Measurements from ENCODE around the gene FASTKD3.

The FASTKD3 gene

GRCh38 chr5:7813576-7813975 is 55.3 kb downstream of the FASTKD3 start:
- peaks cover 0 to 7% (median 0%) of the 10 kb centered on the region in 4 donors for H3K4me1 ChIP-seq
- intact Hi-C loops (cut with DNase I; ENCODE audit: low total_unique reads): no loop called here
- no peak for TF ChIP-seq CTCF (IDR thresholded peaks at IDR 0.05)
- no peaks in the 10 kb centered on the region for H3K9me3 ChIP-seq
- H3K36me3 ChIP-seq: no peaks in the 10 kb centered on the region
- no peak overlapping the region for H3K27ac ChIP-seq
- no peak for DNase-seq
- H3K27me3 ChIP-seq: no peaks in the 10 kb centered on the region
- H3K4me3 ChIP-seq: no peak overlapping the region

- no peak for TF ChIP-seq CTCF (IDR thresholded peaks at IDR 0.05)
- intact Hi-C loops (cut with DNase I; ENCODE audit: low total_unique reads): no loop called here
Observed at GRCh38 chr5:7813007-7813406, 55.8 kb downstream of the FASTKD3 start.

GRCh38 chr5:7811715-7812114 is 57.1 kb downstream of the FASTKD3 start:
- Histone ChIP-seq H3K27ac (no peak overlapping the region), H3K9me3 (no peaks in the 10 kb centered on the region), H3K36me3 (no peaks in the 10 kb centered on the region), H3K27me3 (no peaks in the 10 kb centered on the region), H3K4me1 (peaks cover 0 to 7% (median 0%) of the 10 kb centered on the region in 4 donors), H3K4me3 (no peak overlapping the region)
- no peak for DNase-seq
- TF ChIP-seq CTCF (IDR thresholded peaks at IDR 0.05): no peak
- intact Hi-C loops (cut with DNase I; ENCODE audit: low total_unique reads): no loop called here

More at GRCh38 chr5:7813007-7813406, 55.8 kb downstream of the FASTKD3 start:
- Histone ChIP-seq H3K4me1 (peaks cover 0 to 7% (median 0%) of the 10 kb centered on the region in 4 donors), H3K27me3 (no peaks in the 10 kb centered on the region), H3K27ac (no peak overlapping the region), H3K36me3 (no peaks in the 10 kb centered on the region), H3K4me3 (no peak overlapping the region), H3K9me3 (no peaks in the 10 kb centered on the region)
- no peak for DNase-seq
